AG10803 (cell line): ENCODE measurements around the gene PARD3.
A peak's percentile ranks its signal among the peaks of the same experiment; 100 is the strongest.

Source experiments
- DNase-seq: peaks from one replicate; pipeline ENCODE4 v3.0.0; 2010; ENCODE audit warnings: low read depth
- H3K4me3 ChIP-seq: 2 replicates; pipeline ENCODE4 v1.5.1; 2011; ENCODE audit warnings: mild to moderate bottlenecking, low read length, control low read depth
- CTCF ChIP-seq: conservative IDR thresholded peaks from 2 replicates; pipeline ENCODE4 v1.5.1; 2011; ENCODE audit warnings: mild to moderate bottlenecking, low read length, control low read depth, inconsistent platforms

PARD3 gene

GRCh38 chr10:34505338-34505737 lies 309.8 kb downstream of the PARD3 start:
- DNase-seq = no peak
- no peak for TF ChIP-seq CTCF
- H3K4me3 ChIP-seq = no peak overlapping the region

- no peak overlapping the region for H3K4me3 ChIP-seq
- DNase-seq = no peak
- no peak for TF ChIP-seq CTCF
Observed at GRCh38 chr10:34504534-34504933, 310.6 kb downstream of the PARD3 start.

- no peak overlapping the region for H3K4me3 ChIP-seq
- no peak for DNase-seq
- TF ChIP-seq CTCF = no peak
Observed at GRCh38 chr10:34503704-34504103, 311.4 kb downstream of the PARD3 start.

- H3K4me3 ChIP-seq = no peak overlapping the region
- no peak for TF ChIP-seq CTCF
- no peak for DNase-seq
Observed at GRCh38 chr10:34499612-34500279, 315.4 kb downstream of the PARD3 start.

- peak; percentile 40 for DNase-seq
- no peak overlapping the region for H3K4me3 ChIP-seq
- no peak for TF ChIP-seq CTCF
Observed at GRCh38 chr10:34498821-34499220, 316.3 kb downstream of the PARD3 start.

- DNase-seq = no peak
- H3K4me3 ChIP-seq = no peak overlapping the region
- TF ChIP-seq CTCF = no peak
Observed at GRCh38 chr10:34495938-34496337, 319.2 kb downstream of the PARD3 start.

GRCh38 chr10:34494012-34494411 lies 321.1 kb downstream of the PARD3 start:
- no peak overlapping the region for H3K4me3 ChIP-seq
- peak; percentile 43 for DNase-seq
- TF ChIP-seq CTCF = no peak
